ENCODE measurements around the gene CLMN.
A peak's percentile ranks its signal among the peaks of the same experiment; 100 is the strongest.

Gene CLMN

DNA sequence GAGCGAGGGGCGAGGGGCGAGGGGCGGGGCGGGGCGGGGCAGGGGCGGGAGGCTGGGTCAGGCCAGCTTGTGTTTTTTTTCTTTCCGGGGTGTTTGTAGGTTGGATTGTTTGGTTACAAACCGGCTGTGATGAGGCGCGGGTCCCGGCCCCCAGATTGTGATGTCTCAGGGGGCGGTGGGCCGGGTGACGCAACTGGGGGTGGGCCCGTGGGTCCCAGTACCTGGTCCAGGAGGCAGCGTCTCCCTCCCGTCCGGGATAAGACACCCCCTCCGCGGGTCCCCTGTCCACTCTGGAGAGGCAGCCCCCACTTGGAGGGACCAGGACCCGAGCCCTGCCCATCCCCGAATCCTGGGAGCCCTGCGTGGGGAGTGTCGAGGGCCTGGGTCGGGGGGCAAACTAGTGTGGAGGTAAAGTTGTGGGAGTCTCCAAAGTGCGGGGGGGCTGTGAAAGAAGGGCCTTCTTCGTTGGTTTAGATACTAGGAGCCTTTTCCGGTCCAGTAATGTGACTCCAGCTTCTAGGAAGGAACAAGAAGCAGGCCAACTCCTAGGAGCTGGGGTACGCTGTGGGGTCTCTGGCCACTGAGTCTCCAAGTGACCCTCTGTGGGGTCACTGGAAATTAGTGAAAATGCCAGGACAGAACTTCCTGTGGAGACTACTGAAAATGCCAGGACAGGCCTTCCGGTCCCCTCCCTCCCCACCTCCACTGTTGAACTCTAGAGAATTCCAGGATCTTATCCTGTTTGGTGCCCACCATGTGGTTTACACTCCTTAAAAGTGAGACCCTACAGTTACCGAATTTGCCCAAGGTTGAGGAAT is 579 bp upstream of the CLMN start:
- peak; percentile 49 for DNase-seq

DNA sequence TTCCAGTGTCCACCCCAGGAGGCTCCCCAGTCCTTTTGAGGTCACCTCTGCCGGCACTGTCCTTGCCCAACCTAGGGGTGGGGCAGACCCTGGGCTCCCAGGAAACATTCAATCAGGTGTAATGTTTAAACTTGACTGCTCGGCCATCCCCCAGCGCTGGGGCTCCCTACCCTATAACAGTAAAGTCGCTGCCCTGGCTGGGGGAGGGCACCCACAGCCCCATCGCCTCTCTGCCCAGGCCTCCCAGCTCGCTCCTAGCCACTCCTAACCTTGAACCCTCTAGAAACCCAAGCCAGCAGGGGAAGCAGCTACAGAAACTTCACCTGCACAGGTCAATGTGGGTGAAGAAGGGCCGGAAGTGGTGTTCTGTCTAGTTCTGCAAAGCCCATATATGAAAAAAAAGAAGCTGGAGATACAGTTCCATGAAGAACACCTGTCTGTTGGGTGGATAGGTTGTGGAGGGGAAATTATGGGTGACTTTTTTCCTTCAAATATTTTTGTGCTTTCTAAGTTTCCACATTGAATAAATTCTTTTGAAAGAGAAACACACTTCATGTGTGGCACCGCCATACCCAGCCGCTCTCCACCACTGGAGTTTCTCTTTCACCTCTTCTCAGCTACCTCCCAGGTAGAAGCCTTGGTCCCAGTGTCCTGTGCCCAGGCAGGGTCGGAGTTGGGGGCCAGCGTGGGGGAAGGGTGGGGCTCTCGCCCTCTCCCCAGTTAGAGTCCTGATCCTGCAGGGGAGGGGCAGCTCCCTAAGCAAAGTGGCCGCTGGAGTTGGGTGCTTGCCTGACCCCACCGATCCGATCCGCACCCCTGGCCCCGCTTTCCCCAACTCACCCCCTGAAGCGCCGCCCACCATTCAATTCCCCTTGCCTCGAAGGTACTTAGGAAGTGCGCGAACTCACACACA is 1.1 kb downstream of the CLMN start:
- no peak for DNase-seq

DNA sequence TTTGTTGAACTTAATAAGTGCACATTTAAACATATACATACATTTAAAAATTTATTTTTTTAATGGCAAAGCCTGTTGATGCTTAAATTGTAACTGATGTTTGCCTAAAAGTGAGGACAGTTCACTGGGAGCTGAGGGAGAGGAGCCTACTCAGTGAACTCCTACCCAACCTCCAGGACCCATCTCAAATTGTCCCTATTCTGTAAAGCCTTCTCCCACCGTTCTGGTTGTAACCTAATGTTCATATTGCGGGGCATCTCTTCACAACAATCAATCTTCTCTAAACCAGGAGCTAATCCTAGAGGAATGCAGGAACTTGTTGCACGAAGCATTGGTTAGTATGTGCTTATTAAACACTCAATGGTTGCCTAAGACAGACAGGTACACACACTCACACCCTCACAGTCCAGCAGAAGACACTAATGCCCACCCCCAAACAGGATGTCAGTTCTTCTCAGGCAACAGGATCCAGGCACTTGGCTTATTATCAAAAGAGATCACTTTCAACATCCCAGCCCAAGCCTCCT is 1.8 kb downstream of the CLMN start:
- DNase-seq = no peak

DNA sequence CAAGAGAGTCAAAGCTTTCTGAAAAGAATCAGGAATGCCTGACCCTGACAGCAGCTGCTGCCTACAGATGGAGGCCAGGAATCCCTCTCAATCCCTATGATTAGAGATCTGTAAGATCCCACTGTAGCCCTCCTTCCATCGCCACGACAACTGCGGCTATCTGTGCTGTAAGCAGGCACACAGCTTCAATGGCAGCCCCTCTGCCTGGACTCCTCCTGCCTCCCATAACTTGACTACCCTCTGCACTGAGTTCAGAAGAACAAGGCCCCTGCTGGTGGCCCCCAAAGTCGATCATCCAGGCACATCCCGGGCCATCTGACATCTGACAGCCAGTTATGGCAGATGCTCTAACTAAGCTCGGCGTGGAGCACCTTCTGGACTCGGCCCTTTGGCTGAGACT is 2.9 kb downstream of the CLMN start:
- DNase-seq = peak; percentile 43

DNA sequence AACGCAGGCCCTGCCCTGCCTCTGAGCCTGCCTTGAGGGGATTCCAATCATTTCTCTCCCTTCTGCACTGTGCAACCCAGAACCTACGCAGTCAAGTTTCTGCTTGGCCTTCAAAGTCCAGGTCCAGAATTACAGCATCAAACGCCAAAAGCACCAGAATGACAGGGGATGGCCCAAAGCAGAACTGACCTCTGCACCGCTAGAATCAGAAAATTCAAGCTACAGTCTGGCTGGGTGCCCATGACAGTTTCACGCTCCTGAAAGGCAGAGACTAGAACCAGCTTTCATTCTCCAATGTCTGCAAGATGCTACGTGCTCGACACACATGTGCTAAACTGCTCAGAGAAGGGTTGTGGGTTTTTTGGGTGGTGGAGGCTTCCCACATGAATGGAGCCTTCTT is 4.1 kb downstream of the CLMN start:
- DNase-seq = no peak

DNA sequence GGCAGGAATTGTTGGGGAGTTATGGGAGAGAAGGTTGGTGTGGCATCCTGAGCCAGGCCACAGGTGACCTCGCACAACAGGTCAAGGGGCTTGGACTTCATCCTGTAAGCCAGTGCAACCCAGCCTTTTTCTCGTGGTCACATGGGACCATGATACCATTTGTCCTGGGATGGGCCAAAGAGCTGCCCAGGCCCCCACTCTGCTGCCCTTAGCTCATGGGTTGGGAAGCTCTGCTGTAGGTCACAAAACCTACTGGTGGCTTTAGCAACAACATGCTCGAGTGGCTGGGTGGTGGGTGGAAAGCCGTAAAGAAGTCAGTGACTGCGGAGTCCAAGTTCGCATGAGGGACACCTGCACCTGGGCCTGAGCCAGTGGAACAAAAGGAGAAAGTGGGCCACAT is 4.6 kb downstream of the CLMN start:
- no peak for DNase-seq

DNA sequence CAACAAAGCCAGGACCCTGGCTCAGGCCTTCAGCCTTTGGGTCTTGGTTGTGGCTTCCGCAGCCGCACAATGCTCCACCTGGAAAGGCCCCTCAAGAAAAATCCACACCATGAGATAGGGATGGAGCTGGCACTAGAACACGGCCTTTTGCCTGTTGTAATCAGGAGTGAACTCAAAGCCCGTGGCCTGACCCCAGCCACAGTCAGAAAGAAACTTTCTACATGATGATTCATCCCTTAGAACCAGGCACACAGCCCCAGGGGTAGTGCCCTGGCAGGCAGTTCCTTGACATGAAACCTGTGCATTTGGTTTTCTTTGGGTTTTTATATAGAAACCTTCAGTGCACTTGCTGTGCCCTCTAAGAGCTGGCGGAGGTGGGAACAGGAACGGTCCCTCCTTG is 5.1 kb downstream of the CLMN start:
- DNase-seq = no peak

DNA sequence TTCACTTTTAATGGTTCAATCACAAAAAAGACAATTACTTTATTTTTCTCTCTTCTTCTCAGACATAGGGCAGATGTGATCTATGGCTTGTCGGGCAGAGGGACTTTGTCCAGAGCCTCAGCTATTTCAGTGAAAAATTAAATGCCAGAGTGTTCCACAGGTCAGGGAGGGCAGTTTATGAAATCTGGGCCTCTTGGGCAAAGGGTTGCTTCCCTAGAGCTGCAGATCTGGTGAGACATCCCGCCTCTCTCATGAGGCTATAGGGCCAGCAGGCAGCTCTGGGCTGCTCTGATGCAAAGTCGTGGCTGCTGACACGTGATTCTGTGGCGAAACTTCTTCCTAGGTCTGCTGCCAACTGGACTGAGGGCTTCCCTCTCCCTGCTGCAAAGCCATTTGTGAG is 6.0 kb downstream of the CLMN start:
- no peak for DNase-seq

DNA sequence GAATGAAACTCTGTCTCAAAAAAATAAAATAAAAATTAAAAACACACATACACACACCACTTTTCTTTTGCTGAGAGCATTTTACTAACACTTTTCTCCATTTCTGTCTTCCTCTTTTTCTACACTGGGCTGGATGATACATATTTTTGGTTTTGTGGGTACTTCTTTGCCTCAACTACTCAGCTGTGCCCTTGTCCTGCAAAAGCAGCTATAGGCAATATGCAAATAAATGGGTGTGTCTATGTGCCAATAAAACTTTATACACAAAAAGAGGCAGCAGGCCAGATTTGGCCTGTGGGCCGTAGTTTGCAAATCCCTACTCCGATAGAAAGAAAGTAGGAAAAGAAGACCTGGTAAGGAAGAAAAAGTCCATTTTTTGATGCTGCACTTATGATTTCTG is 6.5 kb downstream of the CLMN start:
- DNase-seq = no peak

DNA sequence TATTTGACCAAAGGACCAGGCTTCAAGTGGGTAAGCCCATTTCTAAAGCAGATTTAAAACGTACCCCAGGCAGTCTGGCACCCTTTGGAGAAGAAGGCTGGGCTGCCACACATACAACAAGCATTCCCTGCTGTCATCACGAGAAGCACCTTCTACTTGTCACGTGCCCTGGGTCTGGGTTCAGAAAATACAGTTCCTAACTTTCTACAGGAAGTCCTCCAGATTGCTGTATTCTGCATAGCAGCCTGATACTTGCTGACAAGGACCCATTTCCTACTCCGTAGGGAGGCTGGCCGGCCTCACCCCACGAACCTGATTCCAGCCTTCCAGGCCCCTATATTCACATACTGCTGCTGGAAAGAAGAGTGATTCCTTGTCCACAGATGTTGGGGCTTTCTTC is 7.4 kb downstream of the CLMN start:
- no peak for DNase-seq

DNA sequence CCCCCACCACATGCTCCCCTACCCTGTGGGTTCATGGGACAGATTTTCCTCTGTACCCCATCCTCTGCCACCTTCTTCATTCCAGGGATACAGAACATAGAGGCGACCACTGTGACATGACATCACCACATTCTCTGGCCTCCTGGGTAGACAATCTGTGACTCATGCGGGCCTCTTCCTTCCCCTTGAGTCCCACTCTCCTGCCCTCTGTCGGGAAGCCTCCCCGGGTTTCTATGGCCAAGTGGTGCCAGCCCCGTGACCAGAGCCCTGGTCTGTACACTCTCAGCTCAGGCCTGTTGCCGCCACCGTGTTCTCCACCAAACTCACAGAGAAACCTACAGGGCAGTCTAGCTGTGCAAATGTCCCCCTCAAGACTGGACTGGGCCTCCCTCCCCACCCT is 8.0 kb downstream of the CLMN start:
- no peak for DNase-seq

DNA sequence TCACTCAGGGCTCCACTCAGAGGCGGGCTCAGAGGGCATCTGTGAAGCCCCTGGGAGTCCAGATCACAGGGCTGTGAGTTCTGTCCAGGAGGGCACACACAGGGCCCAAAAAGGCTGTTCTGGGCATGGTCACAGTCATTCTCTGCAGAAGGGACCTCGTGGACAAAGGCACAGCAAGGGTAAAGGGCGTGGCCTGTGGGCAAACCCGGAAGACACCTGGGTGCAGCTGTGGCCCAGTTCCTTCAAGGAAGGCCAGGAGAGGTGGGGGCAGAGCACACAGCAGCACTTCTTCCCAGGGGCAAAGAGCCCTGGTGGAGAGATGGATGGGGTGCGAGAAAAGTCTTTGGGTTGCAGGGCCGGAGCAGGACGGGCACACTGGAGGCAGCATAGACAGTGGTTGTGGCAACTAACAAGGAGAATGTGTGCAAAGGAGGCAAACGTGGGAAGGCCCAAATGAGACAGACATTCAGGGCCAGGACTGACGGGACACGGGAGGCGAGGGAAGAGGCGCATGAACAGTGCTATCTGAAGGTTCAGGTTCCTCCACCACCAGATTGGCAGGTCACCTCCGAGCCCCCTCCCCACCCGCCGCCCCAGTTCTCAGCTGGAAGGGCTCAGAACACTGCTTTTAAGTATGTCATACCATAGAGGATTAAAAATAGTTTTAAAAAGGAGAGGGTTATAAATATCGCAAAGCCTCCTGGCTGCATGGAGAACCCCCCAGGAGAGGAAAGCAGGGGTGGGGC is 8.9 kb downstream of the CLMN start:
- no peak for DNase-seq

DNA sequence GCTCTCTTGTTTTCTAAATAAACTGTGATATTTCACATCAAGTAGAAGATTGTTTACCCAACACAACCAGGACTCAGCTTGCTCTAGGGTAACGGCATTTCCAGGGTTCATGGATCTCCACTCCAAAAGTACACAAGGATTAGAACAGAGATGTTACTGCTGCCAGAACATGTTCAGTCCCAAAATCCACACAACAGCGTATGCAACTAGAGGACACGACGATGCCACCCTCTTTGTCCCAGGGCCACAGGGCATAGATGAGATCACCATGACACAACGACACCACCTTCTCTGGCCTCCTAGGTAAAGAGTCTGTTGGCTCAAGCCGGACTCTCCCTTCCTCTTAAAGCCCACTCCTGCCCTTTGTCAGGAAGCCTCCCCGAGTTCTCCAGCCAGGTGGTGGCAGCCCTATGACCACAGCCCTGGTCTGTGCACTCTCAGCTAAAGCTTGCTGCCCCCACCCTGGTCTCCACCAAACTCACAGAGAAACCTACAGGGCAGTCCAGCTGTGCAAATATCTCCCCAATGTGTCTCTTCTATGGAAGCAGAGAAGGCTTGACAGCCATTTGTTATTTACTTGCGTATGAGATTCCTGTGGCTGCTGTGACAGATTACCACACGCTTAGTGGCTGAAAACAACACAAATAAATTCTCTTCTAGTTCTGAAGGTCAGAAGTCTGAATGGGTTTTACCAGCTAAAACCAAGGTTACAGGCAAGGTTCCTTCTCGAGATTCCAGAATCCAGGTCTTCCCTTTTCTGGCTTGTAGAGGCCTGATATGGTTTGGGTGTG is 10.3 kb downstream of the CLMN start:
- no peak for DNase-seq

DNA sequence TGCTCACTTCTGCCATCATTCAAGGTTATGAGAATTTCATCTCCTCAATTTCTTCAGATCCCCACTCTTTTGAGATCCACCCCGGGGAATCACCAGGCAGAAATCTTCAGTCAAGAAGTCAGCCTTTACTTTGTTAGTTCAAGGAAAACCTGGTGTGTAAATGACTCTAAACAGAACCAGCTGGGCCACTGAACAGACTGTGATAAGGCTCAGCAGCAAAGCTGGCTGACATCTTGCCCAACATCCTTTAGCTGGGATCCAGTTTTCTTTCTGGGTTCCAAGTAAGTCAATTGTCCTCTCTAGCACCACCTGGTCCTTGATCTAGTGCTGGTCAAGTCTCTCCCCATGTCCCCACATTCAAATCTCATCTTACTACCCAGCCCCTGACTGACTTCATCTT is 11.6 kb downstream of the CLMN start:
- DNase-seq = no peak

DNA sequence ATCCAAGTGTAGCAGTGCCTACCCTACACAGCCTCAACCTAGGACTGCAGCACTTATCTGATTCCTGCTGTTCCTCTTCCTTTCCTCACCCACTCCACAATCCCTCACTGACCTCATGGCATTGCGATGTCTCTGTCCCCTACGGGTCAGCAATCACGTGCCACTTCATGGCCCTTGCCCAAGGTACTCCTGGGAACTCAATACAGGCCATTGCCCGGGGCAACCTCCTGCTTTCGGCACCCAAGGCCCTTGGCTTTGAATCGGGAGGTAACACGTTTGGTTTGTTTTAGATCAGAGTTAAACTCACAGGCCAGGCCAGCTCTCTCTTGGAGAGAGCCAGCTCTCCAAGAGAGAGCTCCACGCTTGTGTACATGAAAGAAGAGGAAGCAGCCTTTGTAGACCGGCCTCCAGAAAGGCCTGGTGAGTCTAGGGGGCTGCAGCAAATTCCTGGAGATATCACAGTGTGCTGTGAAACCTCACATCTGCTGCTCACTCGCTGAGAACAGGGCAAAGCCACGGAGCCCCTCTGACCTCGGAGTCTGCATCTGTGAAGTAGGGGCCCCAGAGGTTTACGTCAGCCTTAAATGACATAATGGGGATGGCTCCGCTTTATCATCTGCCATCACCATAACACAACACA is 12.2 kb downstream of the CLMN start:
- no peak for DNase-seq

DNA sequence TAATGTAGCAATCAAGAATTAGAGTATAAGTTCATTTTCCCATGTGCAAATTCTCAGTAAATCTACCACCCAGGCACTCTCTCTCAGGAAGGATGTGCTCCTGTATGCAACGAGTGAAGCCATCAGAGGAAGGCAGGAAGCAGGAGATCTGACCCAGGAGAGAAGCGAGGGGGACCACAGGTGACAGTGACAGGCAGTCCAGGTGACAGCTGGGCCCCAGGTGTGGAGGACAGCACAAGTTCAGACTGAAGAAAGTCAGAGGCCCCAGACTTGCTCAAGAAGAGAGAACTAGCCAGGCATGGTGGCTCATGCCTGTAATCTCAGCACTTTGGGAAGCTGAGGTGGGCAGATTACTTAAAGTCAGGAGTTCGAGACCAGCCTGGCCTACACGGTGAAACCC is 13.8 kb downstream of the CLMN start:
- DNase-seq = no peak

DNA sequence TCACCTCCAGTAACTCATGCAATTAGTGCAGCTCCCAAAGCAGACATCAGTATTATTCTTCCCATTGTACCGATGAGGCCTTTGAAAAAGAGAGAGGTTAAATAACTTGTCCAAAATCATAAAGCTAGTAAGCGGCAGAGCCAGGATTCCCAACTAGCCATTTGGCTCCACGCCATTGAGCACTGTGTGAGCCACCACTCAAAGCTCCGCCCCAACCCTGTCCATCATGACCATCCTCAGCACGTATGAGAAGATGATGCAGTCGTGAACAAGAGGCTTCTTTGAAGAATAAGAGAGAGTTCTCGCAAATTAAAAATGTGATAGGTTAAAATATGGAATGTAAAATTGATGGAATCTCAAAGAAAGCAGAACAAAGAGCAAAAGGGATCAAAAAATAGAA is 14.6 kb downstream of the CLMN start:
- DNase-seq = no peak

DNA sequence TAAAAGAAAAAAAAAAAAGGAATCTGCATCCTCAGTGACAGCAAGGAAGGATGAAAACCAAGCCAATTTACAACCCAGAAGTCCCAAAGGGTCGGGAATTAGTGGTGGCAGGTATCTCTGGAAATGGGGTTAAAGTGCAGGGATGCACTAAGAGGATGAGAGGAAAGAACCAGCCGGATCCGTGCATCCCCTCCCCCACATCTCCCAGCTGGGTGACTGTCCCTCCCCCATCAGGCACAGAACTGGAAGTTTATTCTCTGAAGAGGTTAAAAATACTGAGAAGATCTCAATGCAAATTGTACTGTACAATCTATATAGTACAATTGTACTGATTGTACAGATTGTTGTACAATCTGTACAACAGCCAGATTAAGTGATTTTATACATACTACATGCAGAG is 15.4 kb downstream of the CLMN start:
- no peak for DNase-seq

DNA sequence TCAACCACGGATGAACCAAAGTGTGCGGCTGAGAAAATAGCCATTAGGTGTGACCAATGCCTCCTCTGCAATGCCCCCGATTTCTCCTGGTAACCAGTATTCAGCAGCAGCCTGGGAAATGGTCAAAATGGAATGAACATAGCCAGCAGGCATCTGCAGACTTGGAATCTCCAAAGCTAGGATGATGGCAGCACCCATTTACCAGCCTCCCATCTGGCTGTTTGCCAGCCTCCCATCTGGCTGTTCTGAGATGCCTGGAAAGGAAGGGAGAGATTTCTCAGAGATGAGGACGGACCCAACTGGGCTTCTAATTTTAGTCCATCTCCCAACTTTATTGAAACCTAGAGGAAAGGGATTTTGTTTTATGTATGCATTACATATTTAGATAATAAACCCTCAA is 16.2 kb downstream of the CLMN start:
- DNase-seq = no peak

DNA sequence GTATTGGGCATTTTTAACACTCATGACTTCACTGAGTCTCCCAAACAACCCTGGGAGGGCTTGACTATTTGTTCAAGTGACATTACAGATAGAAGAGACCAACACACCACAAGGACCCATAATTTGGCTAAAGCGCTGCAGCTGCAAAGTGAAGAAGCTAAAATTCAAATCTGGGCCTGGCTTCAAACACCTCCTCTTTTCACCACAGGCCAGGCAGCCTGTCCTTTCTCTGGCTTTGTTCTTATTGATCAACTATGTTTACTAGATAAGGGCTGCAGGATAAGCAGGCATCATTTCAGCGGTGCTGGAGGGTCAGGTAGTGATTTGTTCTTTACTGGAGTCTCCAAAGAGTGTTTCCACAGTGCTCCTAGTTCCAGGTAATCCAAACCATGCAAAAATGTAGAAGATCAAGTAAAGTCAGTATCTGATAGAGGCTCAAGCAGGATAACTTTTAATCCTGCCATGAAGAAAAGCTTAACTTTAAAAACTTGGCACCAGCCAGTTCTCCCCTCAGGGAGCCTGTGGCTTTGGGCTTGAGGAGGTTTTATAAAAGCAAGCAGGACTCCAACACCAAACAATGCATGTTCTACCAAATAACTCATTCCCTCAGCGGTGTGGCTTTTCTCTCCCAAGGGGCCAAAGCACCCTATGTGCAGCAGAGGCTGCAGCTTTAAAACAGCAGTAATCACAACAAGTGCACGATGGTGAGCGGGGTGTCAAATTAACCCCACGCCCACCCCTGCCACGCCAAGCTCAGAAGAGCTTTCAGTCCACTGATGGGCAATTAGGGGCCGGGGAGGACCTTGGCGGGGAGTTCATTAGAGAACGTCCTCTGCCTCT is 16.8 kb downstream of the CLMN start:
- DNase-seq = no peak
